ENCODE data around the gene TANC1.

DNA sequence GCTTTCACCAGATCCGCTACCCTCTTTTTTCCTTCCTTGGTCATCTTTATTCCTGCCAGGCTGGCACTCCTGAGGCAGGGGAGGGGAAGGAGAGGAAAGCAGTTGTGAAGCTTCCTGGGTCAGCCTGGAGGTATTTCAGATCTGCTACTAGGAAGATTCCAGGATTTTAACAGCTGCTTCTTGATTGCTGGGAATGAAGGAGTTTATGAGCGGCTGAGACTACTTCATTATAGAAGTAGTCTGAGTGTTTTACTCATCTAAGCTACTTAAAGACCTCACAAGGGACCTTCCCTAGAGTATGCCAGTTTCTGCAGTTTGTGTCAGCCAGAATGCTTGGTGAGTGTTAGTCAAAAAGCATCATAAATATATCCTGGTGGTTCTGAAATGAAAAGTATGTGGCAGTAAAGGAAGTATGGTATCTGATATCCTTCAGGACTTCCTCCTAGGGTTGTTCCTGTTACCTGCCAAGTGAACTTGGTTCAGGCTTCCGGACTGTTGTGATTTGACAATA lies 1.9 kb downstream of the TANC1 start:
- TF ChIP-seq CTCF (IDR thresholded peaks at IDR 0.05; ENCODE audit: borderline replicate concordance, extremely low read depth, low read length, poor library complexity, severe bottlenecking) (no peak), EZH2 (IDR thresholded peaks at IDR 0.05; ENCODE audit: borderline replicate concordance, low read depth, low read length, severe bottlenecking) (no peak)

Measured in DND-41 (cell line).